ENCODE results near the gene KDM1A. TPM values are rescaled to one million over a fixed set of nuclear protein-coding genes. Genes with fewer than 3 reads are reported as not detected.

KDM1A gene
- total and polyA plus RNA-seq, 2 of the 13 experiments (the other 11 are each of a cell fraction or from before 2014, with no cell fraction given) = 81.3 to 173 TPM

- TF ChIP-seq ZNF800 (CRISPR knock-in tag; IDR thresholded peaks at IDR 0.05) = 0 out of 2 replicates have a peak, but pooled peaks have one; percentile 38
- TF ChIP-seq FOXP4 (CRISPR knock-in tag; IDR thresholded peaks at IDR 0.05) = peak; percentile 23; the same call in 1 of the 2 replicates
- TF ChIP-seq PATZ1 (CRISPR knock-in tag; IDR thresholded peaks at IDR 0.05) = peak; percentile 23
- TF ChIP-seq SUZ12 (IDR thresholded peaks at IDR 0.05; ENCODE audit: low read depth, low read length) = no peak
- TF ChIP-seq HOXA3 (CRISPR knock-in tag; IDR thresholded peaks at IDR 0.05) = peak; percentile 36; the same call in 1 of the 2 replicates
- TF ChIP-seq ZNF354B (CRISPR knock-in tag; IDR thresholded peaks at IDR 0.05) = no peak
These were observed 776 bp downstream of the KDM1A start (continued) for GRCh38 chr1:23019863-23020625.

Measured in HepG2 (cell line).